ENCODE data around the gene C1orf167.

DNA sequence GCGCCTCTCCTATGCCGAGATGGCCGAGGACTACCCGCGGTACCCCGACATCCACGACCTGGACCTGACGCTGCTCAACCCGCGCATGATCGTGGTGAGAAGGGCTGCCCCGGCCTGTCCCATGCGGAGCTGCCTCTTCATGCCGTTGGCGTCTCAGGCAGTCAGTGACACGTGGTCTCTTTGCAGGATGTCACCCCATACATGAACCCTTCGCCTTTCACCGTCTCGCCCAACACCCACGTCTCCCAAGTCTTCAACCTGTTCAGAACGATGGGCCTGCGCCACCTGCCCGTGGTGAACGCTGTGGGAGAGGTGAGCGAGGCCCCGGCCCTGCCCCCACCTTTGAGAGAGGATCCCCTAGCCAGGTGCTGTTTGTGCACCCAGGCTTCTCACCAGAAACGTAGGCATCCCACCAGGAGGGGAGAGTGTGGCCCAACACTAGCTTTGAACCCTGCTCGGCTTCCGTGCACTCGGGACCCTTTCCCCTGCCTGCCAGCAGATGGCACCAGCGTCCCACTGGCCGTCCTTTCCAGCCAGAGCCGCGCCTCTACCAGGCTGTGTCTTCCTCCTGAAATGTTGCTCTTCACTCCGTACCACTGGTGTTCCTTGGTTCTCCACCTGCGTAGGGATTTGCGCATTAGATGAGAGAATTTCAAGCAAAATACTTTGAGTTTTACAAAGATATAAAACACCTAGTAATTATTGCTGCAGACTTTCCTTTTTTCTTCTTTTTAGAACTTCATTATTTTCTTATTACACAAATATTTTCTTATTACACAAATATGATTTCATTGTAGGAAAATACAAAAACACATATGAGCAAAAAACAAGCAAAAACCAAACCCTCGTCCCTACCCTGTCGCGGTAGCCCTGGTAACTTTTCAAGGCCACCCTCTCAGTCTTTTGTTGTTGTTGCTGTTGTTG, 76.6 kb downstream of the C1orf167 start:
- no peak for TF ChIP-seq POLR2A (IDR thresholded peaks at IDR 0.05)
- TF ChIP-seq, protein P1, sequence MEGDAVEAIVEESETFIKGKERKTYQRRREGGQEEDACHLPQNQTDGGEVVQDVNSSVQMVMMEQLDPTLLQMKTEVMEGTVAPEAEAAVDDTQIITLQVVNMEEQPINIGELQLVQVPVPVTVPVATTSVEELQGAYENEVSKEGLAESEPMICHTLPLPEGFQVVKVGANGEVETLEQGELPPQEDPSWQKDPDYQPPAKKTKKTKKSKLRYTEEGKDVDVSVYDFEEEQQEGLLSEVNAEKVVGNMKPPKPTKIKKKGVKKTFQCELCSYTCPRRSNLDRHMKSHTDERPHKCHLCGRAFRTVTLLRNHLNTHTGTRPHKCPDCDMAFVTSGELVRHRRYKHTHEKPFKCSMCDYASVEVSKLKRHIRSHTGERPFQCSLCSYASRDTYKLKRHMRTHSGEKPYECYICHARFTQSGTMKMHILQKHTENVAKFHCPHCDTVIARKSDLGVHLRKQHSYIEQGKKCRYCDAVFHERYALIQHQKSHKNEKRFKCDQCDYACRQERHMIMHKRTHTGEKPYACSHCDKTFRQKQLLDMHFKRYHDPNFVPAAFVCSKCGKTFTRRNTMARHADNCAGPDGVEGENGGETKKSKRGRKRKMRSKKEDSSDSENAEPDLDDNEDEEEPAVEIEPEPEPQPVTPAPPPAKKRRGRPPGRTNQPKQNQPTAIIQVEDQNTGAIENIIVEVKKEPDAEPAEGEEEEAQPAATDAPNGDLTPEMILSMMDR (IDR thresholded peaks at IDR 0.05) = peak; percentile 79 to 97 (median 90)

Data from breast epithelium (tissue), 3 donors.